GM21576 (cell line): ENCODE measurements around the gene WSCD2.

Experiments
- ATAC-seq: cut with Tn5 transposase; IDR thresholded peaks from one replicate; pipeline ENCODE4 v1.9.1; 2021; ENCODE audit warnings: mild to moderate bottlenecking, moderate library complexity; ENCODE audit not compliant: unreplicated experiment

The WSCD2 gene

GRCh38 chr12:108126212-108126611 is 2.9 kb upstream of the WSCD2 start:
- no peak for ATAC-seq

- no peak for ATAC-seq
These were observed 2.0 kb upstream of the WSCD2 start for GRCh38 chr12:108126990-108127501.

- ATAC-seq, result no peak
These were observed 1.4 kb upstream of the WSCD2 start for GRCh38 chr12:108127654-108128053.

GRCh38 chr12:108128221-108129016 is 669 bp upstream of the WSCD2 start:
- no peak for ATAC-seq

GRCh38 chr12:108131035-108131434 is 1.9 kb downstream of the WSCD2 start:
- no peak for ATAC-seq

- ATAC-seq, result no peak
These were observed 2.6 kb downstream of the WSCD2 start for GRCh38 chr12:108131657-108132126.

GRCh38 chr12:108133482-108133881 is 4.4 kb downstream of the WSCD2 start:
- ATAC-seq, result no peak

- no peak for ATAC-seq
These were observed 5.7 kb downstream of the WSCD2 start for GRCh38 chr12:108134744-108135143.

GRCh38 chr12:108135627-108136026 is 6.5 kb downstream of the WSCD2 start:
- ATAC-seq, result no peak

GRCh38 chr12:108136697-108137096 is 7.6 kb downstream of the WSCD2 start:
- no peak for ATAC-seq

GRCh38 chr12:108139454-108139853 is 10.4 kb downstream of the WSCD2 start:
- ATAC-seq, result no peak

- ATAC-seq, result no peak
These were observed 11.4 kb downstream of the WSCD2 start for GRCh38 chr12:108140501-108140900.

GRCh38 chr12:108141600-108142130 is 12.6 kb downstream of the WSCD2 start:
- ATAC-seq, result no peak

GRCh38 chr12:108143144-108143543 is 14.1 kb downstream of the WSCD2 start:
- no peak for ATAC-seq

- ATAC-seq, result no peak
These were observed 15.0 kb downstream of the WSCD2 start for GRCh38 chr12:108144080-108144479.

- no peak for ATAC-seq
These were observed 15.9 kb downstream of the WSCD2 start for GRCh38 chr12:108145011-108145410.

GRCh38 chr12:108146035-108146893 is 17.2 kb downstream of the WSCD2 start:
- ATAC-seq, result no peak

- ATAC-seq, result no peak
These were observed 18.2 kb downstream of the WSCD2 start for GRCh38 chr12:108147279-108147678.

- no peak for ATAC-seq
These were observed 19.5 kb downstream of the WSCD2 start for GRCh38 chr12:108148521-108149074.

GRCh38 chr12:108150436-108150835 is 21.3 kb downstream of the WSCD2 start:
- ATAC-seq, result no peak

GRCh38 chr12:108151533-108152169 is 22.6 kb downstream of the WSCD2 start:
- no peak for ATAC-seq
